ENCODE data around the gene CCNL1.
"Not testable (repeated sequence)": the region's sequence is repeated elsewhere in the genome, so short reads cannot be mapped to it uniquely, and the experiment has no call there.

The CCNL1 gene

DNA sequence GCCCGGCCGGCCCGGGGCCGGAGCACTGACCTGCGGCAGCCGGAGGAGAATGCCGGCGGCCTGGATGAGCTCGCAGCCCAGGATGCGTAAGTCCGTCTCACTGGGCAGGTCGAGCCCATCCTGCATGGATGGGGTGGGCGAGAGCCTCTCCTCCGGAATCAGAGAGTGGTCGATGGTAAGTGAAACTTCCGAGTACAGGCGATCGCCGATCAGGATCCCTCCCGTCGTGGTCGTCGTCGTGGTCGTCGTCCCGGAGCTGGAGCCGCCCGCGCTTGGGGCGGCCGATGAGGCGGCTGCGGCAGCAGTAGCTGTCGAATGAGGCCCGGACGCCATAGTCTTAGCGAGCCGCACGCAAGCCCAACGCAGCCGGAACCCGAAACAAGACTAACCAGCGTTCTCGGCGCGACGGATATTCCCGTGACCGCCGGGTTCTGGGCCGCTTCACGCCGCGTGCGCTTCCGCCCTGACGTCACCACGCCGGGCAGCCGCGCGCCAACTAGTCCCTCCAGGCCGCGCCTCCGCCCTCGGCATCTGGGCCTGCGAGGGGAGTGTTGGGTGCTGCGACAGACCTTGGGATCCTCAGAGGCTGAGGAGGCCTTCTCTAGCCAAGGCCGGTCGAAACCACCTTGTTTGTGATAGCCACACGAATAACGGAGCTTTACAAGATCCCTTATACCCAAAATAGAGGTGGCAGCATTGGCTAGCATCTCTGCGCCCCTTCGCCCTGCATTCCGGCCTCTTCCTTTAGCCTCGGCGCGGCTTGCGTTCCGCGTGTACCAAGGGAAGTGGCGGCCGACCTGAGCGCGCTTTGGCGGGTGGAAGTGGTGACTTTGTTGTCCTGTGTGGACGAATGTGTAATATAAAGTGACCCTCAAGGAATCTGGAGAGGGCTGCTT lies at the start of gene CCNL1:
Gene CCNL1 (minus strand): TSS at position 386 of the 896 bp plus-strand sequence. CDS start 53 bp downstream, at position 333.
- peak; percentile 95 to 96 for DNase-seq

DNA sequence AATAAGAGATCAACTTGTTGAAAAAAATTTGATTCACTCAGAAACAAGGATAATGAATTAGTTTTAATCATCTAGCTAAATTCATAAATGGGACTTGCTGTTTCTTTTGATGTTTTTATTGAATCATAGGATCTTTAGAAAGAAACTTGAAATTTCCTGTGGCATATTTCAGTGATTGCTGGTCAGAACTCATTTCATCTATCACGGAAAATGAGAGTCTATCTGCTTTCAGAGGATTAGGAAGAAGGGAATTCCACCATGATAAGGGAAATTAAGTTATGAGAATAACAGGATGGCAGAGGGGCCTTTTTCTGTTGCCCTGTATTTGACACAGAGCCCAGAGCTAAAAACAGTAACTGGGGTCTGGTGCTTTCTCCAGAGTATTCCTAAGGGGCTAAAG lies 44.9 kb upstream of the CCNL1 start:
- no peak for DNase-seq

DNA sequence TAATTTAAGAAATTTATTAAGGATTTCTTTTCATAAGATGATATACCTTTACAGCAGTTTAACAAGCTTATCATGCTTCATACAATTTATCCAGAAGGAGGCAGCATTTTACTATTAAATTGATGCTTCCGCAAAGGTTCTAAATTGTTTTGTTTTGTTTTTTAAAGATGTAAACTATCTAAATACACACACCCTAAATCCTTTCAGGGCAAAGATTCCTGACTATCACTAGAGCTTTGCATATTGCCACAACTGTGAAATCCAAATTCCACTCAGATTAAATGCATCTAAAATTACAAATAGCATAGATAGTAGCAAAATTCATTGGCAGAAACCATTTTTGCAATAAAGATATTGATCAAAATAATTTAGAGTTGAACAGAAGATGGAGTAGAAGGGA lies 44.5 kb upstream of the CCNL1 start:
- no peak for DNase-seq

DNA sequence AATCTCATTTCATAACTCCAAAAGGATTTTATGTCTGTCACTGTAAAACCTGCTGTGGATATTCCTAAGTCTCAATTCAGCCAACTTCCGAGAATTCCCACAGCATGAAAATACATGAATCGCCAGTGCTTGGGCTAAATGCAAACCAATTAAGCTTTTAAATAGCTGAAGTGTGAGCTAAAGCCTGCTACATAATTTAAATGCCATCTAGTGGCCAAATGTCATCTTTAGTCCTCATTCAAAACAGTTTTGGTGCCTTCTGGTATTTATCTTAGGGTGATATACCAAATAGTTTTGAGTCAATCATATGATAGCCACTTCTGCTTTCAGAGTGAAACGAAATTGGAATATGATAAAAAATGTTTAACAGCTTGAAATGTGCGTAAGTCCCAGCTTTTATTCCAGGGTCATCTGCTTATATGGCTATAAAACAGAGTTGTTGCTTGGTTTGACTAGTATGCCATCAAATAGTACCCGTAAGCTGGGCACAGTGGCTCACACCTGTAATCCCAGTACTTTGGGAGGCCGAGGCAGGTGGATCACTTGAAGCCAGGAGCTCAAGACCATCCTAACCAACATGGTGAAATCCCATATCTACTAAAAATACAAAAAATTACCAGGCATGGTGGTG lies 41.8 kb upstream of the CCNL1 start:
- DNase-seq, result no peak

DNA sequence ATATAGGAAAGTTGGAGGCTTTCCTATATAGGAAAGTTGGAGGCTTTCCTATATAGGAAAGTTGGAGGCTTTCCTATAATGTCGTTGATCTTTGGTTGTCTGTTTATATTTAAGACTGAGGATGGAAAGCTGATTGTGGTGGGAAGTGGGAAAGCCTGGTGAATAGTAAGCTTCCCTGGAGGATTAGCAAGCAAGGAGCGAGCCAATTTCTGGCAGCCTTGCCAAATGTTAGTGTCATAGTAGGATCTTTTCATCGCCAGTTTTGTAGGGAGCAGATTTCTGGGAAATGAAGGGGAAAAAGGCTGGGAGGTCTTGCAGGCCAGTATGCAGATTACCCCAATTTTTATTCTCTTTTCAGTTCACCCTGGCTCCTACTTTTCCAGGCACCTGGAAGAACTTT lies 39.9 kb upstream of the CCNL1 start:
- DNase-seq, result no peak

DNA sequence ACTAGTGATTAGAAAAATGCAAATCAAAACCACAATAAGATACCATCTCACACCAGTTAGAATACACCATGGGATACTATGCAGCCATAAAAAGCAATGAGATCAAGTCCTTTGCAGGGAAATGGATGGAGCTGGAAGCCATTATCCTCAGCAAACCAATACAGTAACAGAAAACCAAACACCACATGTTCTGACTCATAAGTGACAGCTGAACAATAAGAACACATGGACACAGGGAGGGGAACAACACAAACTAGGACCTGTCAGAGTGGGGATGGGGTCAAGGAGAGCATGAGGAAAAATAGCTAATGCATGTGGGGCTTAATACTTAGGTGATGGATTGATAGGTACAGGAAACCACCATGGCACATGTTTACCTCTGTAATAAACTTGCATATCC lies 36.0 kb upstream of the CCNL1 start:
- DNase-seq, result no peak

DNA sequence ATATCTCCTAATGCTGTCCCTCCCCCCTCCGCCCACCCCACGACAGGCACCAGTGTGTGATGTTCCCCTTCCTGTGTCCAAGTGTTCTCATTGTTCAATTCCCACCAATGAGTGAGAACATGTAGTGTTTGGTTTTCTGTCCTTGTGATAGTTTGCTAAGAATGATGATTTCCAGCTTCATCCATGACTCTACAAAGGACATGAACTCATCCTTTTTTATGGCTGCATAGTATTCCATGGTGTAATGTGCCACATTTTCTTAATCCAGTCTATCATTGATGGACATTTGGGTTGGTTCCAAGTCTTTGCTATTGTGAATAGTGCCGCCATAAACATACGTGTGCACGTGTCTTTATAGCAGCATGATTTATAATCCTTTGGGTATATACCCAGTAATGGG lies 31.2 kb upstream of the CCNL1 start:
- DNase-seq, result not testable (repeated sequence)

DNA sequence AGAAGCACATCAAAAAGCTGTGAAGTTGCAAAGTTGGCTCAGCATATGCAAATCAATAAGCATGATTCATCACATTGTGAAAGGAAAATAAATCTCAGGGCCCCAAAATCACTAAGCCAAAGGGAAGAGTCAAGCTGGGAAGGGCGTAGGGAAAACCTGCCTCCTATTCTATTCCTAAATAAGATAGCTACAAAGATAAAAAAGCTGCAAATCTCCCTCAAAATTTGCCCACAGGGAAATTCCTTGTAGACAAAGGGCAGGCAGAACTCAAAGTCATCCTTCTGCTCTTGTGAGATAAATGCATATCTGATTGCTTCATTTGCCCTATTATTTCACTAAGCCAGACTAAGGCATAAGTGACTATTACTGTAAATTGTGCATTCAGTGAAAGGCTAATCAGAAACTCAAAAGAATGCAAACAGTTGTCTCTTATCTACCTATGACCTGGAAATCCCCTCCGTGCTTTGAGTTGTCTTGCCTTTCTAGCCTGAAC lies 30.5 kb upstream of the CCNL1 start:
- DNase-seq, result no peak

DNA sequence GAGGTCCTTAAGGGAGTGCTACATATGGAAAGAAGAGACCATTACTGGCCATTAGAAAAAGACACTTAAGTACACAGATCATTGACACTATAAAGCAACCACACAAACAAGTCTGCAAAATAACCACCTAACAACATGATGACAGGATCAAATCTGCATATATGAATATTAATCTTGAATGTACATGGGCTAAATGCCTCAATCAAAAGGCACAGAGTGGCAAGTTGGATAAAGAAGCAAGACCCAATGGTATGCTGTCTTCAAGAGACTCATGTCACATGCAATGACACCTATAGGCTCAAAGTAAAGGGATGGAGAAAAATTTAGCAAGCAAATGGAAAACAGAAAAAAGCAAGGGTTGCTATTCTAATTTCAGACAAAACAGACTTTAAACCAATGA lies 28.4 kb upstream of the CCNL1 start:
- no peak for DNase-seq

DNA sequence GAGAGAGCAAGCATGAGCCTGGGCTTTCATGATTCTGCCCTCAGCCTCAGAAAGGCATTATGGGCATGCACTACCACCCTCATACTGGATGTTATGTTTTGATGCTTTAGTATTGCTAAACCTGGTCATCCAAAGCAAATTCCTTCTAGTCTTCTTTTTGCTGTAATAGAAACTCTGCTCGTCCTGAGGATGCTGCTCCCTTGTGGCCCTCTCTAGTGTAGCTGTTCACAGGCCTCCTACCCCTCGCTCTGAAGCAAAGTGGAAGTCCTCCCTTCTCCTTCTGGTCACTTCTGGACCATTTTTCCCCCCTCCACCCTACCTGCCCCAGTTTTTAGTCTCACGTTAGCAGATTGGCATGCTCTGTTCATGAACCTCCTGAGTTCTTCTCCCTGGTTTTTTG lies 22.9 kb upstream of the CCNL1 start:
- DNase-seq, result no peak

DNA sequence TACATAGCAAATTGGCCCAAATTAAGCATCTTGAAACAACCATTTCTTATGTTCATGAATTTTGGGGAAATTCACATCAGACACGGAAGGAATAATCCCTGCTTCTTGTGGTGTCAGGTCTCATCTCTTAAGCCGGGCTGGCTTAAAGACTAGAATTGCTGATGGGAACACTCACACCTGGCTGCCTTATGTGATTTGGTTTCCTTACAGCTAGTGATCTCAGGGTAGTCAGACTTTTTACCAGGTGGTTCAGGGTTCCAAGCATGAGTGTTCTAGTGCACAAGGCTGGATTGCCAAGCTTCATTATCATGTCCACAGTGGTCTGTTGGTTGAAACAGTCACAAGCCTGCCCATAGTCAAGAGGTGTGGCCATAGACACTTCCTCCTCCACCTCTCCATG lies 20.3 kb upstream of the CCNL1 start:
- DNase-seq, result no peak

DNA sequence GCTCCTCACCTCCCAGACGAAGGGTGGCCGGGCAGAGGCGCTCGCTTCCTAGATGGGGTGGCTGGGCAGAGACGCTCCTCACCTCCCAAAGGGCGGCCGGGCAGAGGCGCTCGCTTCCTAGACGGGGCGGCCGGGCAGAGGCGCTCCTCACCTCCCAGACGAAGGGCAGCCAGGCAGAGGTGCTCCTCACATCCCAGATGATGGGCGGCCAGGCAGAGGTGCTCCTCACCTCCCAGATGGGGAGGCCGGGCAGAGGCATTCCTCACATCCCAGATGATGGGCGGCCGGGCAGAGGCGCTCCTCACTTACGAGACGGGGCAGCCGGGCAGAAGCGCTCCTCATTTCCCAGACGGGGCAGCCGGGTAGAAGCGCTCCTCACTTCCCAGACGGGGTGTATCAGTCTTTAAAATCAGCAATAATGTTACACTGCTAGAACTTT lies 19.4 kb upstream of the CCNL1 start:
- DNase-seq, result no peak

DNA sequence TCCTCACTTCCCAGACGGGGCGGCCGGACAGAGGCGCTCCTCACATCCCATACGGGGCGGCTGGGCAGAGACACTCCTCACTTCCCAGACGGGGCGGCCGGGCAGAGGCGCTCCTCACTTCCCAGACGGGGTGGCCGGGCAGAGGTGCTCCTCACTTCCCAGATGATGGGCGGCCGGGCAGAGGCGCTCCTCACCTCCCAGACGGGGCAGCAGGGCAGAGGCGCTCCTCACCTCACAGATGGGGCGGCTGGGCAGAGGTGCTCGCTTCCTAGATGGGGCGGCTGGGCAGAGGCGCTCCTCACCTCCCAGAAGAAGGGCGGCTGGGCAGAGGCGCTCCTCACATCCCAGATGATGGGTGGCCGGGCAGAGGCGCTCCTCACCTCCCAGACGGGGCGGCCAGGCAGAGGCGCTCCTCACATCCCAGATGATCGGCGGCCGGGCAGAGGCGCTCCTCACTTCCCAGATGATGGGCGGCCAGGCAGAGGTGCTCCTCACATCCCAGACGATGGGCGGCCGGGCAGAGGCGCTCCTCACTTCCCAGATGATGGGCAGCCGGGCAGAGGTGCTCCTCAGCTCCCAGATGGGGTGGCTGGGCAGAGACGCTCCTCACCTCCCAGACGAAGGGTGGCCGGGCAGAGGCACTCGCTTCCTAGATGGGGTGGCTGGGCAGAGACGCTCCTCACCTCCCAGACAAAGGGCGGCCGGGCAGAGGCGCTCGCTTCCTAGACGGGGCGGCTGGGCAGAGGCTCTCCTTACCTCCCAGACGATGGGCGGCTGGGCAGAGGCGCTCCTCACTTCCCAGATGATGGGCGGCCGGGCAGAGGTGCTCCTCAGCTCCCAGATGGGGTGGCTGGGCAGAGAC lies 18.8 kb upstream of the CCNL1 start:
- DNase-seq, result not testable (repeated sequence)

DNA sequence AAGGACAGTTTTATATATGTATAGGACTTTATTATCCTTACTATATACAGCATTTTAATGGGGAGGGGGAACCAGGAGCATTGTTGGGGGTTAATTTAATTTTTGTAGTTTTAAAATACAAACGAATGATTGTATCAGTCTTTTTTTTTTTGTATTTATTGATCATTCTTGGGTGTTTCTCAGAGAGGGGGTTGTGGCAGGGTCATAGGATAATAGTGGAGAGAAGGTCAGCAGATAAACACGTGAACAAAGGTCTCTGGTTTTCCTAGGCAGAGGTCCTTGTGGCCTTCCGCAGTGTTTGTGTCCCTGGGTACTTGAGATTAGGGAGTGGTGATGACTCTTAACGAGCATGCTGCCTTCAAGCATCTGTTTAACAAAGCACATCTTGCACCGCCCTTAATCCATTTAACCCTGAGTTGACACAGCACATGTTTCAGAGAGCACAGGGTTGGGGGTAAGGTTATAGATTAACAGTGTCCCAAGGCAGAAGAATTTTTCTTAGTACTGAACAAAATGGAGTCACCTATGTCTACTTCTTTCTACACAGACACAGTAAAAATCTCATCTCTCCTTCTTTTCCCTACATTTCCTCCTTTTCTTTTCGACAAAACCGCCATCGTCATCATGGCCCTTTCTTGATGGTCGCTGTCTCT lies 18.0 kb upstream of the CCNL1 start:
- DNase-seq, result not testable (repeated sequence)

DNA sequence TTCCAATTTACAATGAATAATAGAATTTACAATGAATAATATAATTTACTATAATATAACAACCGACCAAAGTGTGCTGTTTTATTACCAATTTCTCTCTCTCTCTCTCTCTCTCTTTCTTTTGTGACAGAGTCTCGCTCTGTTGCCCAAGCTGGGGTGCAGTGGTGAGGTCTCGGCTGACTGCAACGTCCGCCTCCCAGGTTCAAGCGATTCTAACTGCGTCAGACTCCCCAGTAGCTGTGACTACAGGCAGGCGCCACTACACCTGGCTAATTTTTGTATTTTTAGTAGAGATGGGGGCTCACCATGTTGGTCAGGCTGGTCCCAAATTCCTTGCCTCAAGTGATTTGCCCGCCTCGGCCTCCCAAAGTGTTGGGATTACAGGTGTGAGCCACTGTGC lies 17.0 kb upstream of the CCNL1 start:
- DNase-seq, result no peak

DNA sequence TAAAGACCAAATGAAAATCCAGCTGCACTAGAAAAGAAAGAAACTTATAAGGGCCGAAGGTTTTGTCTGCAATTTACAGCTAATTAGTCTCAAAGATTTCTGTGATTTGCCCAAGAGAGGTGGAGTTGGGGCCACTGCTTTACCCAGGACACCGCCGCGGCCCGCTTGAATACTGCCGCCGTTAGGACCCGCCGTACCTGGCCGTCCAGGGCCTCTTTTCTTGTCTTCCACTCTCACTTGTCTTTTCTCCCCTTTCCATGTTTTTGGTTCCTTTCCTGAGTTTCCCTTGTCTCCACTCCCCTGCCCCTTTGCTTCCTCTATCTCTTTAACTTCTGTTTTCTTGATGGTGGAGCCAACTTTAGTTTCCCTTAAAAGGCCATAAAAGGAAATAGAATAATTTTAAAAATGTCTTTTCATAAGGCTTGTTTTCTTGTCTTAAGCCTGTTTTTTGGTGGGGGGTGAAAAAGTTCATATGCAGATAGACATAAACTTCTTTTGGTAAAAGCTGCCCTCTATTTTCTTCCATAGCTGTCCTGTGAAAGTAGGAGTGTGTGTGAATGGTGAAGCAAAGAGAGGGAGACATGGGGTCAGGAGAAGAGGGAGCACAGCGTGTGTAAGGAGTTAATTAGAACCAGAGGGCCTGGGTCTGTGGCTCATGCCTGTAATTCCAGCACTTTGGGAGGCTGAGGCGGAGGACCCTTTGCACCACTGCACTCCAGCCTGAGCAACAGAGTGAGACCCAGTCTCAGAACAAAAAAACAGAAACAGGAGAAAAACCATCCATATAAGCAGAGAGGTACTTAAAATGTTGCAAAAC lies 16.0 kb upstream of the CCNL1 start:
- no peak for DNase-seq

DNA sequence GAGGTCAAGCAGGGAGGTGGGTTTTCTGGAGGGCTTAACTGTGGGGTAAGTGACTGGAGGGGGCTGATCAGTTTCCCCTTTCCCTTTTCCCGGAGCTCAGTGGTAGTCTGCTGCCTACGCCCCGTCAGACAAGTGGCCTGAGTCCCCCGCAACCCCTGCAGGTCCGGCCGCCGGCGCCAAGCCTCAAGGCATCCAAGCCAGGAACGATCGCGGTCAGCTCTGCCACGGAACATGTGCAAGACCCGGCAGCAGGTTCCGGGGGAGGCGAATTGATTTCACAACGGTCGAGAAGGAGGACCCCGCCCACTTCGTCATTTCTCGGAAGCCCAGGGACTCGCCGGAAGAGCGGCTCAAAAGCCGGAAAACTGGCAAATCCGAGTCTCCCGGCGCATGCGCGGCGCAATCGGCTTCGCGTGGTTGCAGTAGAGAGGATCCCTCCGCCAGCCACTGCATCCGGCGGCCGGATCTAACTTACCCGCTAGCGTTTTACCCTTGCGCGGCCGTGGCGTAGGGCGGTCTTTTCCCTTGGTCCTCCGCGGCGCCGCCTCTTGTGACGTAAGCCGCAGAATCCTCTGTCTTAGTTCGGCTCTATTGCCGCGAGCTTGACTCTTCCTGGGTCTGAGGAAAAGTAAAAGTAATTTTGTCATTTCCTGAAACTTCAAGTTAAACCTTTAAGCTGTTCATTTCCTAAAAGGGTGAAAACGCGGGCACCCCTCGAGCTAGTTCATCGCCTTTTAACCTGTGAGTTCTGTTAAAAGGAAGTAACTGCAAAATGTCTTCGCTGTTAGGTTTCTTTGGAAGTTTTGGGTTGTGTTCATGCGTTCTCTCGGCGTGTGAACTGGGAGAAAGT lies 14.9 kb upstream of the CCNL1 start:
- DNase-seq, result peak; percentile 98

DNA sequence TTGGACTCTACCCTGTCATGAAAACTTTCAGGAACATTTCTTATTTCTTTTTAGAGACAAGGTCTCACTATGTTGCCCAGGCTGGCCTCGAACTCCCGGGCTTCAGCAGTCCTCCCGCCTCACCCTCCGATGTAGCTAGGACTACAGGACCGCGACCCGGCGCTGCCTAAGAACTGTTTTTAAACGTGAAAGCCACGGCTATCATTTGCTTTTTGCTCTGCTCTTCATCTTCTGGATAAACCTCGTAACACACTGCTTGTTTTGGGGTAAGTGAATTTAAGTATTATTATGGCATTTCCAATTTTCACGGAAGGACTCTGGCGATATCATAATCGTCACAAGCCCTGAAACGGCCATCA lies 14.3 kb upstream of the CCNL1 start:
- DNase-seq, result no peak

DNA sequence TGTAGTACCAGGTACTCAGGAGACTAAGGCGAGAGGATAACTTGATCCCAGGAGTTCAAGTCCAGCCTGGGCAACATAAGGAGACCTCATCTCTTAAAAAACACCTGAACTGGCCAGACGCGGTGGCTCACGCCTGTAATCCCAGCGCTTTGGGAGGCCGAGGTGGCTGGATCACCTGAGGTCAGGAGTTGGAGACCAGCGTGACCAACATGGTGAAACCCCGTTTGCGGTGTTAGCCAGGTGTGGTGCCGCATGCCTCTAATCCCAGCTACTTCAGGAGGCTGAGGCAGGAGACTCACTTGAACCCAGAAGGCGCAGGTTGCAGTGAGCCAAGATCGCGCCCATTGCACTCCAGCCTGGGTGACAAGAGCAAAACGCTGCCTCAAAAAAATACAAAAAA lies 13.4 kb upstream of the CCNL1 start:
- not testable (repeated sequence) for DNase-seq

DNA sequence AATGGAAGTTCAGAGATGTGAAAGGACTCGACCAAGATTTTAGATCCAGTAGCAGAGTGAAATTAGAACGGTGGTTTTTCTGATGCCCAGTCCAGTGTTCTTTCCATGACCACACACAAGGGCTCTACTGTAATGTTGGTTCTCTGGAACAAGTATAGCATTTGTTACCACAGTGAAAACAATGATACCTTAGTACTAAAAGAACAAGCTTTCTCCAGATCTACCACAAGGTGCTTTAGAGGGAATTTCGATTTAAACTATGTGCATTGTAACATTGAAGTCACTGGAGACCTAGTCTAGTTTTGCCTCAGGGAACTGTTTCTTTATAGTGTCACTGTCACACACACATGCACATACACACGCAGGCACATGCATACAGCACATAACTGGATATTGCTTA lies 12.8 kb upstream of the CCNL1 start:
- no peak for DNase-seq

DNA sequence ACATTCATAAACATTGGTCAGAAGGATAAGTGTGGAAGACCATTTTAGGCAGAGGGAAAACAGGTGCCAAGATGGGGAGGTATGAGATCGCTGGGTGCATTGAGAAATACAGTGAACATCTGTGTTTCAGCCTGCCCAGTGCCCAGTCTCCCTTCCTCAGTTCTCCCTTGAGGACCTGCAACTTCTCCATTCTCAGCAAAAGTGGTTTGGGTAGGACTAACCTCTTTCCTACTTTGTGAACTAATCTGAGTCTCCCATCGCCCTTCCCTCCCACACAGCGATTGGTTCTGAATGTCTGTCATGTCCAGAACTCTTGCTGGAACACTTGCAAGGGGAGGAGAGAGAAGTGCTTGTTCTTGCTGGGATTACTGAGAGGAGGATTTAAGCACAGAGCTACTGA lies 10.9 kb upstream of the CCNL1 start:
- no peak for DNase-seq
